Measurements from ENCODE around the gene SYNPO2.

DNA sequence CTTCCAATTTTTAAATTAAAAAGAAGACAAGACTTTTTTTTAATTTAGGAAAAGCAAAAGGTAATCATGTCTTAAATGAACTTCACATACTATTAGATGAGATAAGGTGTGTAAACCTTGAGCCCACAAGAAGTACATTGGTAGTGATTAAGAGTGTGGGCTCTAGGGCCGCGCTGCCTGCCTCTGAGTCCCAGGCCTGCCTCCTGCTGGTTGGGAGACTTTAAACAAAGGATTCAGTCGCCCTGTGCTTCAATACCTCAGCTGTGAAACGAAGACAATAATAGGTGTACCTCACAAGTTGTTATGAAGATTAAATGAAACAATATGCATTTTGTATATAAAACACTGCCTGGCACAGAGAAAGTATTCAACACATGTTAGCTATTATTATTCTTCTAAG is 151.1 kb downstream of the SYNPO2 start:
- no peak for TF ChIP-seq CTCF (IDR thresholded peaks at IDR 0.05)
- no peak for TF ChIP-seq POLR2AphosphoS5 (IDR thresholded peaks at IDR 0.05; ENCODE audit: insufficient read depth in 1 of 2, low read depth in 1 of 2)
- TF ChIP-seq POLR2A (IDR thresholded peaks at IDR 0.05) = no peak

Data from vagina (tissue), 2 donors.